RWPE1 (cell line): ENCODE measurements around the gene PINK1.

Experiments
- CTCF ChIA-PET: fragments of 350-600 bp; sonication (Branson Sonifier 250); formaldehyde crosslinking; extraction: SDS; loops from one replicate; lab custom pipeline; 2021; lab: Yijun Ruan, JAX
- POLR2A ChIA-PET: fragments of 400-600 bp; formaldehyde crosslinking; extraction: SDS; loops from one replicate; lab custom pipeline; 2020; ENCODE audit warnings: antibody characterized with exemption; ENCODE audit not compliant: low non-redundant PET; lab: Yijun Ruan, JAX
- DNase-seq: peaks from one replicate; pipeline ENCODE4 v3.0.0; 2012; ENCODE audit warnings: low spot score
- H3K27ac ChIP-seq: fragments of 450-650 bp; 2 replicates; pipeline ENCODE4 v1.5.1; 2017
- CTCF ChIP-seq: fragments of 450-650 bp; conservative IDR thresholded peaks from 2 replicates; pipeline ENCODE4 v1.5.1; 2017; ENCODE audit warnings: low read depth, mild to moderate bottlenecking

Gene PINK1

GRCh38 chr1:20699558-20699957 lies 66.3 kb downstream of the PINK1 start:
- ChIA-PET CTCF (no interaction called here), POLR2A (no interaction called here)
- no peak for DNase-seq
- no peak for TF ChIP-seq CTCF
- H3K27ac ChIP-seq = 0 out of 2 replicates have a peak overlapping the region, but pooled peaks have one; percentile 4

- no peak for DNase-seq
- ChIA-PET POLR2A (no interaction called here), CTCF (no interaction called here)
- H3K27ac ChIP-seq = no peak overlapping the region
- no peak for TF ChIP-seq CTCF
Observed at GRCh38 chr1:20700636-20701215, 67.5 kb downstream of the PINK1 start.
